ENCODE data around the gene TEP1. TPM values are rescaled to one million over a fixed set of nuclear protein-coding genes. Genes with fewer than 3 reads are reported as not detected.

The TEP1 gene
- total RNA-seq, 6 donors from 2014 or later = 23.3 to 97.4 (median 39.6) TPM

- Histone ChIP-seq H3K27ac (no peak overlapping the region), H3K4me1 (peaks cover 14 to 26% (median 19%) of the 10 kb centered on the region in 4 donors), H3K36me3 (no peaks in the 10 kb centered on the region), H3K27me3 (no peaks in the 10 kb centered on the region), H3K4me3 (no peak overlapping the region), H3K9me3 (no peaks in the 10 kb centered on the region)
- 36 to 41% methylated on average over 3 of the region's 3 CpGs for whole genome bisulfite sequencing, 2 donors
- peak in 1 of 2 donors; percentile 38 for ATAC-seq (ENCODE audit: low FRiP score in 2 of 2)
- TF ChIP-seq CTCF (IDR thresholded peaks at IDR 0.05) (peak in 5 of 6 experiments; percentile 34 to 66 (median 56)), EP300 (IDR thresholded peaks at IDR 0.05) (no peak)
- no peak for DNase-seq
Measured at GRCh38 chr14:20415782-20416206, 2.5 kb upstream of the TEP1 start.

GRCh38 chr14:20413744-20414082 is 412 bp upstream of the TEP1 start:
- no peaks in the 10 kb centered on the region for H3K27me3 ChIP-seq
- peaks cover 14 to 26% (median 19%) of the 10 kb centered on the region in 4 donors for H3K4me1 ChIP-seq
- WGBS, 2 donors = 1% methylated on average over 9 of the region's 9 CpGs
- DNase-seq (peak in 1 of 2 donors; percentile 36), ATAC-seq (ENCODE audit: low FRiP score in 2 of 2) (peak in 1 of 2 donors; percentile 30)
- H3K36me3 ChIP-seq = peaks cover 0 to 2% (median under 1%) of the 10 kb centered on the region in 4 donors
- peak overlapping the region; percentile 92 to 98 (median 98) for H3K27ac ChIP-seq
- peak overlapping the region; percentile 54 to 80 (median 76) for H3K4me3 ChIP-seq
- H3K9me3 ChIP-seq = no peaks in the 10 kb centered on the region
- TF ChIP-seq EP300 (IDR thresholded peaks at IDR 0.05) = no peak
- TF ChIP-seq POLR2A (IDR thresholded peaks at IDR 0.05) = no peak
- no peak for TF ChIP-seq POLR2AphosphoS5 (IDR thresholded peaks at IDR 0.05)
- TF ChIP-seq CTCF (IDR thresholded peaks at IDR 0.05) = no peak

- Histone ChIP-seq H3K4me3 (peak overlapping the region in 3 of 4 donors; percentile 76 to 80 (median 76)), H3K9me3 (no peaks in the 10 kb centered on the region), H3K27me3 (no peaks in the 10 kb centered on the region), H3K36me3 (peaks cover 6 to 15% (median 12%) of the 10 kb centered on the region in 4 donors), H3K27ac (peak overlapping the region; percentile 92 to 98 (median 98)), H3K4me1 (peaks cover 14 to 26% (median 19%) of the 10 kb centered on the region in 4 donors)
- 2 to 3% methylated on average over 7 of the region's 7 CpGs for WGBS, 2 donors
- DNase-seq = no peak
- peak in 1 of 2 donors; percentile 20 for ATAC-seq (ENCODE audit: low FRiP score in 2 of 2)
- TF ChIP-seq EP300 (IDR thresholded peaks at IDR 0.05) = no peak
- TF ChIP-seq POLR2A (IDR thresholded peaks at IDR 0.05) = no peak
- no peak for TF ChIP-seq CTCF (IDR thresholded peaks at IDR 0.05)
- TF ChIP-seq POLR2AphosphoS5 (IDR thresholded peaks at IDR 0.05) = no peak
Measured at GRCh38 chr14:20412411-20412810, 890 bp downstream of the TEP1 start.

GRCh38 chr14:20409226-20409625 is 4.1 kb downstream of the TEP1 start:
- ATAC-seq (ENCODE audit: low FRiP score in 2 of 2) (no peak), DNase-seq (no peak)
- Histone ChIP-seq H3K4me3 (no peak overlapping the region), H3K4me1 (peaks cover 12 to 14% (median 13%) of the 10 kb centered on the region in 4 donors), H3K36me3 (peaks cover 10 to 46% (median 41%) of the 10 kb centered on the region in 4 donors), H3K27ac (no peak overlapping the region), H3K27me3 (no peaks in the 10 kb centered on the region), H3K9me3 (no peaks in the 10 kb centered on the region)
- 90 to 92% methylated on average over 2 of the region's 2 CpGs for WGBS, 2 donors
- TF ChIP-seq EP300 (IDR thresholded peaks at IDR 0.05) (no peak), POLR2A (IDR thresholded peaks at IDR 0.05) (no peak), POLR2AphosphoS5 (IDR thresholded peaks at IDR 0.05) (no peak), CTCF (IDR thresholded peaks at IDR 0.05) (no peak)

- 91 to 93% methylated on average over 11 of the region's 11 CpGs for WGBS, 2 donors
- H3K4me3 ChIP-seq = no peak overlapping the region
- TF ChIP-seq POLR2AphosphoS5 (IDR thresholded peaks at IDR 0.05) (no peak), EP300 (IDR thresholded peaks at IDR 0.05) (no peak), POLR2A (IDR thresholded peaks at IDR 0.05) (no peak), CTCF (IDR thresholded peaks at IDR 0.05) (no peak)
- DNase-seq (peak in 1 of 2 donors; percentile 30), ATAC-seq (ENCODE audit: low FRiP score in 2 of 2) (no peak)
- no peaks in the 10 kb centered on the region for H3K27me3 ChIP-seq
- H3K4me1 ChIP-seq = no peaks in the 10 kb centered on the region
- H3K9me3 ChIP-seq = no peaks in the 10 kb centered on the region
- peaks cover 22 to 100% (median 83%) of the 10 kb centered on the region in 4 donors for H3K36me3 ChIP-seq
- no peak overlapping the region for H3K27ac ChIP-seq
Measured at GRCh38 chr14:20403521-20403920, 9.8 kb downstream of the TEP1 start.

Data from upper lobe of left lung (tissue), 6 donors.